Nephron (organoid): ENCODE data around the gene TUBGCP2.

Experiments used
- H3K27ac Mint-ChIP-seq, 3 experiments: 2 replicates each; pipeline ENCODE4 v1.8.0; 2020; ENCODE audit warnings: mixed read lengths in 3 of 3, mild to moderate bottlenecking in 2 of 3, moderate library complexity in 1 of 3
- H3K27me3 Mint-ChIP-seq: 2 replicates; pipeline ENCODE4 v1.8.0; 2021; ENCODE audit warnings: low read depth, mild to moderate bottlenecking, moderate library complexity, mixed read lengths
- H3K36me3 Mint-ChIP-seq: 2 replicates; pipeline ENCODE4 v1.8.0; 2020; ENCODE audit warnings: low read depth, mixed read lengths
- H3K4me1 Mint-ChIP-seq: 2 replicates; pipeline ENCODE4 v1.8.0; 2020; ENCODE audit warnings: mixed read lengths
- H3K4me3 Mint-ChIP-seq, 3 experiments: 2 replicates each; pipeline ENCODE4 v1.8.0; 2020; ENCODE audit warnings: mild to moderate bottlenecking in 3 of 3, mixed read lengths in 3 of 3, moderate library complexity in 2 of 3
- H3K9me3 Mint-ChIP-seq: 2 replicates; pipeline ENCODE4 v1.8.0; 2020; ENCODE audit warnings: mixed read lengths
- CTCF ChIP-seq, 3 experiments: fragments of 200-600 bp; sonication (generic); IDR thresholded peaks; one replicate each; pipeline ENCODE4 v1.5.0; 2021; ENCODE audit warnings: antibody characterized with exemption in 3 of 3; ENCODE audit not compliant: unreplicated experiment in 3 of 3

The TUBGCP2 gene

GRCh38 chr10:133279326-133280226, 29.1 kb downstream of the TUBGCP2 start:
- no peak overlapping the region for H3K27ac Mint-ChIP-seq
- no peaks in the 10 kb centered on the region for H3K9me3 Mint-ChIP-seq
- peaks cover 15% of the 10 kb centered on the region for H3K27me3 Mint-ChIP-seq
- H3K36me3 Mint-ChIP-seq = peaks cover 16% of the 10 kb centered on the region
- no peak overlapping the region for H3K4me3 Mint-ChIP-seq
- no peak for TF ChIP-seq CTCF (IDR thresholded peaks at IDR 0.05; ENCODE audit: unreplicated experiment in 3 of 3)
- no peaks in the 10 kb centered on the region for H3K4me1 Mint-ChIP-seq

GRCh38 chr10:133278577-133279265, 30.0 kb downstream of the TUBGCP2 start:
- H3K27me3 Mint-ChIP-seq = peaks cover 15% of the 10 kb centered on the region
- peaks cover 10% of the 10 kb centered on the region for H3K36me3 Mint-ChIP-seq
- TF ChIP-seq CTCF (IDR thresholded peaks at IDR 0.05; ENCODE audit: unreplicated experiment in 3 of 3) = no peak
- H3K4me3 Mint-ChIP-seq = peak overlapping the region in 1 of 3 experiments; percentile 57
- H3K9me3 Mint-ChIP-seq = no peaks in the 10 kb centered on the region
- no peak overlapping the region for H3K27ac Mint-ChIP-seq
- H3K4me1 Mint-ChIP-seq = no peaks in the 10 kb centered on the region

DNA sequence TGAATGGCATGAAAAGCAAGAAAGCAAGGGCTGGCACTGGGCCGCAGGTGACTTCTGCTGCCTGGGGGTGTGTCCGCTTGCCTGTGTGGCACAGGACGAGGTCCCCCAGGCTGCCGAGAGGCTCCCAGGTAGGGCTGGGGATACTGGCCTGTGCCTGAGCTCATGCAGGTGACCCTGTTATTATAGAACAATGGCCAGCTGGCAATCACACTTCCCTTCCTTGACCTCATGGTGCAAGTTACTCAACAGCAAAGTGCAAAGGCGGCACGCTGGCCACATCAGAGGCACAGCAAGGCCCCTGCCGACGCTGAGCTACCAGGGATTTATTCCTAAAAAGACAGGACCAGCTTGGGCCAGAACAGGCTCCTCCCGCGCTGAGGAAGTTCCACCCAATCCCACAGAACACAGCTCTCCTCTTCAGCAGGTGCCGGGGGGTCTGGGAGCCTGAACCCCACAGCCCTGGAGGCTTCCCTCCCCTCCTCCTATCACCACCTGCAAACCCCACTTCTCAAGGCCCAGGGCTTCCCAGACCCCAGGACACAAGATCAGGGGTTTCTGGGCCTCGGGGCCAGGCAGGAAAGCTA, 30.6 kb downstream of the TUBGCP2 start:
- H3K4me1 Mint-ChIP-seq = no peaks in the 10 kb centered on the region
- peaks cover 15% of the 10 kb centered on the region for H3K27me3 Mint-ChIP-seq
- H3K27ac Mint-ChIP-seq = no peak overlapping the region
- H3K36me3 Mint-ChIP-seq = peaks cover 7% of the 10 kb centered on the region
- peak overlapping the region in 1 of 3 experiments; percentile 57 for H3K4me3 Mint-ChIP-seq
- no peaks in the 10 kb centered on the region for H3K9me3 Mint-ChIP-seq
- TF ChIP-seq CTCF (IDR thresholded peaks at IDR 0.05; ENCODE audit: unreplicated experiment in 3 of 3) = no peak

DNA sequence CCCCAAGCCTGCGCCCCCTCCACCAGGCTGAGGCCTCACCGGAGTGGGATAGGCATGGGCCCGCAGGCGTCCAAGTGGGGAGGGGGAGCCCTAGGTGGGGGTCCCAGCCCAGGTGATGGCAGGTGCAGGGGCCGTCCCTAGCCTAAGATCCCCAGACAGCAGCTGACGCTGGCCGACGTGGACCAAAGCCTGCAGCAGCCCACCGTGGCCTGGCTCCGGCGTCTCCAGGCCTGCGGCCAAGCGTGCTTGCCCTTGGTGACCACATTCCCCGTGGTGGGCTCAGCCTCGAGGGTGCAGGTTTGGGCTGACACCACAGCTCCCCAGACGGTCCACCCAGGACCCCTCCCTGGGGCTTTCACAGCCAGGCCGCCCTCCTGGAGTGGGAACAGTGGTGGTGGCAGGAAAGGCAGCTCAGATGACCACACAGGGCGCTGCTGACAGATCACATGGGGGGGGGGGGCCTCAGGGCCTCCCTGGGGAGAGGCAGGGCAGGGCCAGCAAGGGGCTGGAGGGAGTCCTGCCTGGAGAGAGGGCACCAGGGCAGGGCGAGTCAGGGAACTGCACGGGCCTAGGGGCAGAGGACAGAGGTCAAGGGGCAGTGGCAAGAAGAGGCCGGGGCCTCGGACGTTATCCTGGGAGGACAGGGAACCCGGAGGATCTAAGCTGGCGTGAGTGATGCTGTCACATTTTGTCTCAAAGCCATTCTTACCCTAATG, 31.2 kb downstream of the TUBGCP2 start:
- H3K27ac Mint-ChIP-seq = no peak overlapping the region
- no peaks in the 10 kb centered on the region for H3K4me1 Mint-ChIP-seq
- TF ChIP-seq CTCF (IDR thresholded peaks at IDR 0.05; ENCODE audit: unreplicated experiment in 3 of 3) = no peak
- no peak overlapping the region for H3K4me3 Mint-ChIP-seq
- H3K27me3 Mint-ChIP-seq = peaks cover 15% of the 10 kb centered on the region
- peaks cover 7% of the 10 kb centered on the region for H3K36me3 Mint-ChIP-seq
- no peaks in the 10 kb centered on the region for H3K9me3 Mint-ChIP-seq

- no peaks in the 10 kb centered on the region for H3K4me1 Mint-ChIP-seq
- H3K4me3 Mint-ChIP-seq = no peak within 1 kb of the TSS
- H3K27ac Mint-ChIP-seq = no peak within 1 kb of the TSS
Observed at GRCh38 chr10:133276435-133277201, 32.1 kb downstream of the TUBGCP2 start, which contains the start of gene ADAM8. TSS of gene ADAM8 (minus strand) at chr10:133276868. CDS start at chr10:133276817, 51 bp downstream.

More at GRCh38 chr10:133276435-133277201, 32.1 kb downstream of the TUBGCP2 start, which contains the start of gene ADAM8:
- Mint-ChIP-seq H3K9me3 (no peaks in the 10 kb centered on the region), H3K27me3 (peaks cover 15% of the 10 kb centered on the region), H3K36me3 (no peaks in the 10 kb centered on the region)
- no peak for TF ChIP-seq CTCF (IDR thresholded peaks at IDR 0.05; ENCODE audit: unreplicated experiment in 3 of 3)
